ENCODE measurements around the gene SETDB1.
A peak's percentile ranks its signal among the peaks of the same experiment; 100 is the strongest.

The SETDB1 gene

GRCh38 chr1:150931773-150932172, 5.6 kb downstream of the SETDB1 start:
- no peak for DNase-seq

- DNase-seq: no peak
Observed at GRCh38 chr1:150944856-150945255, 18.7 kb downstream of the SETDB1 start.

GRCh38 chr1:150954708-150955107, 28.5 kb downstream of the SETDB1 start:
- DNase-seq: no peak

GRCh38 chr1:150955280-150955679, 29.1 kb downstream of the SETDB1 start:
- DNase-seq: no peak

- no peak for DNase-seq
Observed at GRCh38 chr1:150957666-150958065, 31.5 kb downstream of the SETDB1 start.

- DNase-seq: no peak
Observed at GRCh38 chr1:150960646-150961045, 34.5 kb downstream of the SETDB1 start.

- DNase-seq: no peak
Observed at GRCh38 chr1:150961756-150962155, 35.6 kb downstream of the SETDB1 start.

- DNase-seq: no peak
Observed at GRCh38 chr1:150963321-150964163, 37.4 kb downstream of the SETDB1 start.

- no peak for DNase-seq
Observed at GRCh38 chr1:150964164-150964489, 38.0 kb downstream of the SETDB1 start.

- DNase-seq: no peak
Observed at GRCh38 chr1:150965605-150966004, 39.4 kb downstream of the SETDB1 start.

GRCh38 chr1:150966011-150966410, 39.8 kb downstream of the SETDB1 start:
- no peak for DNase-seq

- DNase-seq: no peak
Observed at GRCh38 chr1:150967936-150968335, 41.8 kb downstream of the SETDB1 start.

GRCh38 chr1:150968491-150968890, 42.3 kb downstream of the SETDB1 start:
- DNase-seq: no peak

- DNase-seq: no peak
Observed at GRCh38 chr1:150969626-150970025, 43.5 kb downstream of the SETDB1 start.

GRCh38 chr1:150970808-150971582, 44.8 kb downstream of the SETDB1 start:
- DNase-seq: no peak

GRCh38 chr1:150971583-150972416, 45.6 kb downstream of the SETDB1 start:
- no peak for DNase-seq

GRCh38 chr1:150972417-150972940, 46.3 kb downstream of the SETDB1 start:
- DNase-seq: no peak

GRCh38 chr1:150973258-150973835, 47.2 kb downstream of the SETDB1 start:
- no peak for DNase-seq

- DNase-seq: peak; percentile 65
Observed at GRCh38 chr1:150973836-150974579, 47.8 kb downstream of the SETDB1 start.

- peak; percentile 91 for DNase-seq
Observed at GRCh38 chr1:150974580-150975478, 48.7 kb downstream of the SETDB1 start, which contains the start of gene CERS2. Gene CERS2 (minus strand): TSS chr1:150974835. CDS start chr1:150969090, 5,745 bp downstream.

GRCh38 chr1:150976401-150976821, 50.2 kb downstream of the SETDB1 start:
- no peak for DNase-seq

Data from left hindlimb (tissue), 1 donor.